Muscle of leg (tissue), 11 donors: ENCODE results near the gene SLC10A7. TPM values are rescaled to one million over a fixed set of nuclear protein-coding genes. Genes with fewer than 3 reads are reported as not detected.

Source experiments
- DNase-seq: peaks from one replicate; pipeline ENCODE4 v3.0.0; 2013
- H3K27ac ChIP-seq: one replicate; pipeline ENCODE4 v1.5.1; 2013; ENCODE audit warnings: mild to moderate bottlenecking, low read length, control low read depth
- H3K27me3 ChIP-seq: one replicate; pipeline ENCODE4 v1.6.1; 2013; ENCODE audit warnings: low read length; ENCODE audit not compliant: control insufficient read depth, insufficient read depth
- H3K36me3 ChIP-seq: one replicate; pipeline ENCODE4 v1.6.1; 2013; ENCODE audit warnings: low read length; ENCODE audit not compliant: control insufficient read depth, insufficient read depth
- H3K4me1 ChIP-seq: one replicate; pipeline ENCODE4 v1.6.1; 2013; ENCODE audit warnings: low read length; ENCODE audit not compliant: control insufficient read depth, insufficient read depth
- H3K4me3 ChIP-seq: one replicate; pipeline ENCODE4 v1.5.1; 2013; ENCODE audit warnings: low read length, control low read depth
- H3K9me3 ChIP-seq: replicated peaks from 2 replicates; pipeline ENCODE4 v1.6.1; 2013; ENCODE audit warnings: low read depth, low read length; ENCODE audit not compliant: control insufficient read depth
- WGBS: methylation state at CpG from one replicate; pipeline ENCODE4 v1.1.5; 2013; ENCODE audit warnings: missing lambda C conversion rate; ENCODE audit not compliant: insufficient coverage; 5-methylcytosine and 5-hydroxymethylcytosine counted together
- polyA plus RNA-seq, 8 donors: library from polyadenylated mRNA; unstranded; fragments of 120-200 nt; gene quantifications; one replicate each; pipeline versions ENCODE4 v1.2.1 to v1.2.3, GENCODE V29; 2013; ENCODE audit warnings: inconsistent platforms in 1 of 8, low replicate concordance in 1 of 8; ENCODE audit not compliant: insufficient read length in 8 of 8, insufficient read depth in 1 of 8
- total RNA-seq: library from RNA; stranded (reverse); fragments of 120-200 nt; gene quantifications from one replicate; pipeline ENCODE4 v1.2.4, GENCODE V29; 2013

SLC10A7 gene
- total and polyA plus RNA-seq, 9 donors = 5.6 to 11.0 (median 7.5) TPM

DNA sequence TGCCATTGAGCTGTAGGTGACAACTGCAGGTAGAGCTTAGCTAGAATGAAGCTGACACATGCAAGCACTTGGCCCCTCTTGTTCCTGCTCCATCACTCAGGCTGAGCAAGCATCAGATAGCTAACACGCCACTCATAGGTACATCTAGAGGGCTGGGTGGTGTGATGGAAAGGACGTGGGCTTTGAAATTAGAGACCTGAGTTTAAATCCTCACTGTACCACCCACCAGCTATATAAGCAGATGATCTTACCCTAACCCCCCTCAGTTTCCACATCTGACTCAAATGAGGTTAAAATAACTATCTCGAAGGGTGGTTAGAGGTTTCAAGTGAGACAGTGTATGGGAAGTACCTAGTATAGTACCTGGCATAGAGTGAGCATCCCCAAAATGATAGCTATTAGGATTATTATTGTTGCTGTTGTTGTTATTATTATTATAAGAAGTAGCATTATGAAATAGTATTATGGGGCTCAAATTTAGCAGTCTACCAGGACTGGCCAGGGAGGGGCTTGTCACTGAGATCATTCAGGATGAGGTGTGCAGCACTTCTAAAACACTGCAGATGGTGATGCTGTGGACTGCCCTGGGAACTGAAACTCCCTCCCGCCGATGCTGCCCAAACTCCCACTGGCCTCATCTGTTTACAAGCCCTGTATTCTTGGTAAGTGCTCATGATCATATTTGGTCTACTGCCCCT lies 248.4 kb downstream of the SLC10A7 start:
- no peak for DNase-seq
- WGBS = 57% methylated on average over 2 of the region's 5 CpGs
- no peak overlapping the region for H3K27ac ChIP-seq
- no peaks in the 10 kb centered on the region for H3K36me3 ChIP-seq
- no peaks in the 10 kb centered on the region for H3K4me1 ChIP-seq
- no peak overlapping the region for H3K4me3 ChIP-seq
- H3K27me3 ChIP-seq = no peaks in the 10 kb centered on the region
- no peaks in the 10 kb centered on the region for H3K9me3 ChIP-seq

DNA sequence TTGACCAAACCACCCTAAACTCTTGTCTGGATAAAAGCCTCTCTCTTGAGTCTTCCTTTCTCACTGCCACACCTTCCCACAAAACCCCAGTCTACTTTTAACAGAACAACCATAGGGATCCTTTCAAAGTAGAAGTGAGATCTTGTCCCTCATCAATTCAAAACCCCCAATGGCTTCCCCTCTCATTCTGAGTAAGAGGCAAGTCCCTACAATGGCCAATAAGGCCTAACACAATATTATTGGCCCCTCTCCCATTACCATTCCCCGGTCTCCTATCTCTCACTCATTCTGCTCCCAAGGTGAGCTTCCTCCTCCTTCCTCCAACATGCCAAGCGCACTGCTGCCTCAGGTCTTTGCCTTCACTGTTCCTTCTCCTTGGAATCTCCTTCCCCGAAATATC lies 250.3 kb downstream of the SLC10A7 start:
- Histone ChIP-seq H3K36me3 (no peaks in the 10 kb centered on the region), H3K27me3 (no peaks in the 10 kb centered on the region), H3K27ac (no peak overlapping the region), H3K9me3 (no peaks in the 10 kb centered on the region), H3K4me1 (no peaks in the 10 kb centered on the region), H3K4me3 (no peak overlapping the region)
- DNase-seq = no peak
- WGBS = 95% methylated on average over 3 of the region's 3 CpGs

- 68% methylated on average over 2 of the region's 2 CpGs for WGBS
- no peak overlapping the region for H3K27ac ChIP-seq
- DNase-seq = no peak
- no peak overlapping the region for H3K4me3 ChIP-seq
- no peaks in the 10 kb centered on the region for H3K36me3 ChIP-seq
- H3K27me3 ChIP-seq = no peaks in the 10 kb centered on the region
- H3K9me3 ChIP-seq = no peaks in the 10 kb centered on the region
- peaks cover 2% of the 10 kb centered on the region for H3K4me1 ChIP-seq
Measured at GRCh38 chr4:146269228-146269653, 252.5 kb downstream of the SLC10A7 start.

DNA sequence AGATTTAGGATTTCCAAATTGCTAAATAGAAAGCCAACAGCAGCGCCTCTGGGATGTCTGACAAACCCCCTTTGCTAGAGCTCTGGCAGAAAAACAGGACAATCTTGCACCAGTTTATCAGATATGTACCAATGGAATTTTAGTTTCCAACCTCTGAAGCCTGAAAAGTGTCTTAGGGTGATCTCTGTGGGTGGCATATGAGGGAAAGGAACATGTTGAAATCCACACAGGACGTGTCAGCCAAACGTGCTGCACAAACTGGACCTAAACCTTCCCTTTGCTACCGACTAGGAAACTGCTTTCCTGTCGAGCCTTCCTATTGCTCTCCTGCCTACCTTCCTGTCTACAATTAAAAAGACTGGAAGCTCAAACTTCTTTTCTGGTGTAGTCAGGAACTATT lies 253.9 kb downstream of the SLC10A7 start:
- no peaks in the 10 kb centered on the region for H3K36me3 ChIP-seq
- no peak overlapping the region for H3K27ac ChIP-seq
- no peak overlapping the region for H3K4me3 ChIP-seq
- no peak for DNase-seq
- no peaks in the 10 kb centered on the region for H3K9me3 ChIP-seq
- WGBS = no CpG with 5 or more reads among the region's 5 CpGs
- H3K27me3 ChIP-seq = no peaks in the 10 kb centered on the region
- peaks cover 2% of the 10 kb centered on the region for H3K4me1 ChIP-seq

DNA sequence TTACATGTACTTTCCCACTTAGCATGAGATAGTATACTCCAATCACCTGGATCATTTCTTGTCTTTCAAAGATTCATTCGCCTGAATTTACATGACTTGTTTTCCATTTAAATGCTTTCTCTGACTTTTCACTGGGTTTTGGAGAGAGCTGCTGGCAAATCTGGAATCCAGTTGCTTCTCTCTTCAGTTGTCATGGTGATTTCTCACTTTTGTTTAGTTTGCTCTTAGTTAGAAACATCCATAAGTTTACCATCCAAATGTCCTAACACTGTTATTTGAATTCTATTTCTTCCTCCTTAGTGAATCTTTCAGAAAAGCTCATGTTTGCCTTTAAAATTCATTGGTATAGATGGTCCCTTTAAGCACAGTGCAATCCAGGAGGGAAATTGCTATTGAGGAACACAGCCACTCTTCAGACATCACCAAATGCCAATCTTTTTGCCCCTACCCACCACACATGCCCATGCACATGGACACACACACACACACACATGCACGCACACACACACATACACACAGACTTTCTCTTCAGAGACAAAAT lies 255.7 kb downstream of the SLC10A7 start:
- Histone ChIP-seq H3K27me3 (no peaks in the 10 kb centered on the region), H3K27ac (peak overlapping the region; percentile 22), H3K36me3 (no peaks in the 10 kb centered on the region), H3K4me3 (no peak overlapping the region), H3K4me1 (peaks cover 4% of the 10 kb centered on the region), H3K9me3 (no peaks in the 10 kb centered on the region)
- peak; percentile 62 for DNase-seq
- no CpG with 5 or more reads among the region's 2 CpGs for WGBS

- H3K36me3 ChIP-seq = no peaks in the 10 kb centered on the region
Measured at GRCh38 chr4:146263793-146264192, 257.9 kb downstream of the SLC10A7 start.

DNA sequence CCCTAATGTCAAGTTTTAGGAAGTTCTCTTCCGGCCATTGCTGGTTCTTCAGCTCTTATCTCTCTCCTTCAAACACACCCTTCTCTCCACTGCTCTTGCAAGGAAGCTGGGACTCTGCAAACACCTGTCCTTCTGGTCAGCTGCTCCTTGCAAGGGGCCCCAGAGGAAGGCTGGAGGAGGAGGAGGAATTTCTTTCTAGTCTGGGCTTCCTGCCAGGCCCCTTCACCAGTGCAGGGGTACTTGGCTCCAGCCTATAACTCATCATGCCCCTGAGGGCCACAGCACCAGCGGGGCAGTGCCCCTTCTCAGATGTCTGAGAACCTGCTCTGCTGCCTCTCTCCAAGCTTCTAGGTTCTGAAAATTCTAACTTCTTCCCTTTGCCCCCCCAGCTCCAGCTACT lies 260.7 kb downstream of the SLC10A7 start:
- H3K4me1 ChIP-seq = peaks cover 6% of the 10 kb centered on the region
- H3K9me3 ChIP-seq = no peaks in the 10 kb centered on the region
- 67% methylated on average over 1 of the region's 2 CpGs for WGBS
- H3K27ac ChIP-seq = peak overlapping the region; percentile 47
- DNase-seq = peak; percentile 43
- peaks cover 3% of the 10 kb centered on the region for H3K36me3 ChIP-seq
- H3K27me3 ChIP-seq = no peaks in the 10 kb centered on the region
- no peak overlapping the region for H3K4me3 ChIP-seq

More at GRCh38 chr4:146263793-146264192, 257.9 kb downstream of the SLC10A7 start:
- no peak for DNase-seq
- Histone ChIP-seq H3K27ac (no peak overlapping the region), H3K9me3 (no peaks in the 10 kb centered on the region), H3K27me3 (no peaks in the 10 kb centered on the region), H3K4me3 (no peak overlapping the region), H3K4me1 (peaks cover 6% of the 10 kb centered on the region)

GRCh38 chr4:146260521-146260920 lies 261.2 kb downstream of the SLC10A7 start:
- Histone ChIP-seq H3K9me3 (no peaks in the 10 kb centered on the region), H3K4me3 (no peak overlapping the region), H3K27ac (peak overlapping the region; percentile 47), H3K27me3 (no peaks in the 10 kb centered on the region), H3K4me1 (peaks cover 6% of the 10 kb centered on the region), H3K36me3 (peaks cover 3% of the 10 kb centered on the region)
- 94% methylated on average over 3 of the region's 4 CpGs for WGBS
- DNase-seq = no peak

DNA sequence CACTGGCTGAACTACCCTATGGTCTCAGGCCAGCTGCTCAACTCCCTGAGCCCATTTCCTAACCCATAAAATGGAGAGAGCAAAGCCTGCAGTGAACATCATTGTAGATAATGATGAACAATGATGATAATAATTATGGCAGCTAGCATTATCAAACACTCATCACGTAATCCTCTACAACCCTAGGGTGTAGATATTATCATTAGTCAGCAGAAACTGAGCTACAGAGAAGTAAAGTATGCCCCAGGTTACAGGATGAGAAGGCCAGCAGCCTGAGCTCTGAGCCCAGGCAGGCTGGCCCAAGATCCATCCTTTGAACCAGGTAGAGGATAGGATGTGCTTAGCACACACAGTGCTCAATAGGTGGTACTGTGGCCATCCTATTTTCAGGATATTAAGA lies 264.2 kb downstream of the SLC10A7 start:
- Histone ChIP-seq H3K27ac (no peak overlapping the region), H3K9me3 (no peaks in the 10 kb centered on the region), H3K36me3 (peaks cover 3% of the 10 kb centered on the region), H3K27me3 (no peaks in the 10 kb centered on the region), H3K4me3 (no peak overlapping the region), H3K4me1 (peaks cover 4% of the 10 kb centered on the region)
- DNase-seq = no peak
- no CpG with 5 or more reads among the region's 1 CpG for WGBS

- no CpG with 5 or more reads among the region's 1 CpG for WGBS
- no peaks in the 10 kb centered on the region for H3K27me3 ChIP-seq
- no peak for DNase-seq
- peaks cover 3% of the 10 kb centered on the region for H3K36me3 ChIP-seq
- no peak overlapping the region for H3K4me3 ChIP-seq
- H3K4me1 ChIP-seq = peaks cover 4% of the 10 kb centered on the region
- no peak overlapping the region for H3K27ac ChIP-seq
- H3K9me3 ChIP-seq = no peaks in the 10 kb centered on the region
Measured at GRCh38 chr4:146256328-146256727, 265.4 kb downstream of the SLC10A7 start.
